HG03354 (cell line): ENCODE data around the gene SLC5A2.
"Not testable (repeated sequence)": the region's sequence is repeated elsewhere in the genome, so short reads cannot be mapped to it uniquely, and the experiment has no call there.

Source experiments
- ATAC-seq: cut with Tn5 transposase; IDR thresholded peaks from one replicate; pipeline ENCODE4 v1.9.1; 2021; ENCODE audit warnings: mild to moderate bottlenecking; ENCODE audit not compliant: unreplicated experiment, poor library complexity, severe bottlenecking

Gene SLC5A2

DNA sequence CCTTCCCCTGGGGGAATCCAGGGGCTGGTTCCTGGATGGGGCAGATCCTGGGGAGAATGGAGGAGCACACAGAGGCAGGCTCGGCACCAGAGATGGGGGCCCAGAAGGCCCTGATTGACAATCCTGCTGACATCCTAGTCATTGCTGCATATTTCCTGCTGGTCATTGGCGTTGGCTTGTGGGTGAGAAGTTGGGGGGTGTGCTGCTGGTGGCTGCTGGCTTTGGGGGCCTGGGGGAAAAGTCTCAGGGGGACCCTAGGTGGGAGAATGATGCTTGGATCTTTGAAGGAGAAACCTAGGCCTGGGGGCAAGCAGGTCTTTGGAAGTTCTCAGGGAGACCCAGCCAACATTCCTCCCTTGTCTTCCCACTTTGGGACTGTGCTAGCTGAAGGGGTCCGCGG lies at the start of gene SLC5A2:
Gene SLC5A2 (plus strand): TSS at position 43 of the 400 bp plus-strand sequence. CDS start 14 bp downstream, at position 57.
- ATAC-seq: no peak

GRCh38 chr16:31435341-31436220 lies 47.3 kb upstream of the SLC5A2 start:
- ATAC-seq: no peak

- ATAC-seq: no peak
Observed at GRCh38 chr16:31436221-31437045, 46.5 kb upstream of the SLC5A2 start.

GRCh38 chr16:31438414-31438813 lies 44.5 kb upstream of the SLC5A2 start:
- ATAC-seq: no peak

DNA sequence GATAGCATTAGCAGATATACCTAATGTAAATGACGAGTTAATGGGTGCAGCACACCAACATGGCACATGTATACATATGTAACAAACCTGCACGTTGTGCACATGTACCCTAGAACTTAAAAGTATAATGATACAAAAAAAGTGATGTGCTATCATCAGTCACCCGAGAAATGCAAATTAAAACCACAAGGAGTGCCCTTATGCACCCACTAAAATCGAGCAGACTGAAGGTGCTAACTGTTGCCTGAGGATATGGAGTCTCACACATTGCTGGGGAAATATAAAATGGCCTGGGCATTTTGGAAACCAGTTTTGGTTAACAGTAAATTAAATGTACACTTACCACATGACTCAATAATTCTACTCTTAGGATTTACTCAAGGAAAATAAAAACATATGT lies 43.9 kb upstream of the SLC5A2 start:
- ATAC-seq: not testable (repeated sequence)

DNA sequence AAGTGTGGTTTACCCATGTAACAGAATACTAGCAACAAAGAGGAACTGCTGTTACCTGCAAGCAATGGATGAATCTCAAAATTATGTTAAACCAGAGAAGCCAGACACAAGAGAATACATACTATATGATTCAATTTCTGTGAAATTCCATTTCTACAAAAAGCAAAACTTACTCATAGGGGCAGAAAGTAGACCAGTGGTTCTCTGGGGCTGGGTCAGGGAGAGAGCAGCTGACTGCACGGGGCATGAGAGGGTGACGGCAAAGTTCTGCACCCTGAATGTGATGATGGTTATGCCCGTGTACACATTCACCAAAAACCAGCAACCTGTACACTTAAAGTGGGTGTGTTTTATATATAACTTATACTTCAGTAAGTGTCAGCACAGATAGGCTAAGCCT lies 43.4 kb upstream of the SLC5A2 start:
- no peak for ATAC-seq

DNA sequence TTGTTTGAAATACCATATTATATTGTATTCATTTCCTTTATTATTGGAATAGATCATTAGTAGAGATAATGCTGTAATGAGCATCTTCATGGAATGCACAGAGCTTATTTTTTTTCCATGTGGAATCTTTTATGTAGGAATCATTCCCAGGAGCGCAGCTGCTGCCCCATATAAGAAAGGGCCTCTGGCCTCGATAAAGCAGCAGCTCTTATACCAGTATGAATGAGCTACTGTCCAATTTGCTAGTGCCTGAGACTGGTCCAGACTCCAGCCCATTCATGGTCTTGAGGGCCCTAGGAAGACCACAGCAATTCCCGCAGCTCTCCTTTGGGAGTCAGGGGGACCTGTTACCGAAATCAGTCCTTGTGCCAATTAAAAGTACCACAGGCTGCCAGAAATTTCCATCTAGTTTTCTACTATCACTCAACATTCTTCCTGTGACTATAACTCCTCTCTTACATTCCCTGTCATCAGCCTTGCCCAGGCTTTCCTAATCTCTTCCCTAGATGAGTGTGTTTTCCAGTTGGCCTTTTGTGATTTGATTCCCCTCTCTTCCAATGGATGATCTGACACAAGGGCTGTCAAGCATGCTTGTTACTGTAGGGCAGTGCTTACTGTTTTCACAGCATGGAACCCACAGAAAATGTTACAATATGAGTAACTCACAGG lies 42.3 kb upstream of the SLC5A2 start:
- no peak for ATAC-seq

DNA sequence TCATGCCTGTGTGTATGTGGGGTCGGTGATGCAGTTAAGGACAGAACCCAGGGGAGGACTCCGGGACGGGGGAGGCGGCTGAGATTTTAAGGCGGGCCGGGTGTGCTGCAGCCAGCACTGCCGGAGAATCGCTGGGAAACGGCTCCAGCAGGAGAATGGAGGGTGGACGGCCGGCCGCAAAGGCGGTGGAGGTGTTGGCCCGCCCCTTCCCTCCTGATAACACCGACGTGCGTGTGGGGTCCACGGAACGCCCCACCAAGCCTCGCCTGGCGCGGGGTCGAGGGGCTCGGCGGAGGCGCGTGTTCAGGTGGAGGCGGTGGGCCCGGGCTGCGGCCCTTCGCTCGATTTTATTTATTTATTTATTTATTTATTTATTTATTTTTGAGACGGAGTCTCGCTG lies 41.0 kb upstream of the SLC5A2 start:
- no peak for ATAC-seq

DNA sequence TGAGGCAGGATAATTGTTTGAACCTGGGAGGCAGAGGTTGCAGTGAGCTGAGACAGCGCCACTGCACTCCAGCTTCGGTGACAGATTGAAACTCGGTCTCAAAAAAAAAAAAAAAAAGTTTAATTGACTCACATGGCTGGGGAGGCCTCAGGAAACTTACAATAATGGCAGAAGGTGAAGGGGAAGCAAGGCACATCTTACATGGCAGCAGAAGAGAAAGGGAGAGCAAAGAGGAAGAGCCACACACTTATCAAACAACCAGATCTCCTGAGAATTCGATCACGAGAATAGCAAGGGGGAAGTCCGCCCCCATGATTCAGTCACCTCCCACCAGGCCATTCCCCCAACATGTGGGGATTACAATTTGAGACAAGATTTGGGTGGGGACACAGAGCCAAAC lies 37.0 kb upstream of the SLC5A2 start:
- not testable (repeated sequence) for ATAC-seq

DNA sequence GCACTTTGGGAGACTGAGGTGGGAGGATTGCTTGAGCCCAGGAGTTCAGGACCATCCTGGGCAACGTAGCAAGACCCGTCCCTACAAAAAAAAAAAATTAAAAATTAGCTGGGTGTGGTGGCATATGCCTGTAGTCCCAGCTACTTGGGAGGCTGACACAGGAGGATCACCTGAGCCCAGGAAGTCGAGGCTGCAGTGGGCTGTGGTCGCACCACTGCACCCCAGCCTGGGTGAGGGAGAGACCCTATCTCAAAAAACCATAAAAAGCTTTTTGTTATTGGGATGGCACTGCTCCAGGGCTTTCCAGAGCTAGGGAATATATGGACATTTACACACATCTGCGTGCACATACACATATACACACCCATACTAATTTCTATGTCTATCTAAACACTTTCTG lies 31.7 kb upstream of the SLC5A2 start:
- ATAC-seq: no peak

GRCh38 chr16:31451681-31452351 lies 31.1 kb upstream of the SLC5A2 start:
- ATAC-seq: peak; percentile 52

DNA sequence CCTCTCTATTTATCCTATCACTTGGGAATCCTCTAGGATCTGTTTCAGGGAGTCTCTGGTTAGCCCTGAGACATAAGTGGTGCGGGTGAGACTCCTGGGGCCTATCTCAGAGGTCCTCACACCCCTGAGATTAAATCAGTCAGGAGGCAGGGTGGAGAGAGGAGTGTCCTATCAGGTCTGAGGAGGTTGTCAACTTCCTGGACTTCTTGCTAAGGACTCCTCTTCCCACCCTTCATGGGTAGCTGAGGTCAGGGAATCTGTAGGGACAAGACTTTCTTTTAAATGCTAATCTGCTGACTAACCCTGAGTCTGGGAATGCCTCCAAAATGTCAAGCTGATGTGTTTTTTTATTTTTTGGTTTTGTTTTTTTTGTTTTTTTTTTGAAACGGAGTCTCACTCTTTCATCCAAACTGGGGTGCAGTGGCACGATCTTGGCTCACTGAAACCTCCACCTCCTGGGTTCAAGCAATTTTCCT lies 30.3 kb upstream of the SLC5A2 start:
- ATAC-seq: no peak

DNA sequence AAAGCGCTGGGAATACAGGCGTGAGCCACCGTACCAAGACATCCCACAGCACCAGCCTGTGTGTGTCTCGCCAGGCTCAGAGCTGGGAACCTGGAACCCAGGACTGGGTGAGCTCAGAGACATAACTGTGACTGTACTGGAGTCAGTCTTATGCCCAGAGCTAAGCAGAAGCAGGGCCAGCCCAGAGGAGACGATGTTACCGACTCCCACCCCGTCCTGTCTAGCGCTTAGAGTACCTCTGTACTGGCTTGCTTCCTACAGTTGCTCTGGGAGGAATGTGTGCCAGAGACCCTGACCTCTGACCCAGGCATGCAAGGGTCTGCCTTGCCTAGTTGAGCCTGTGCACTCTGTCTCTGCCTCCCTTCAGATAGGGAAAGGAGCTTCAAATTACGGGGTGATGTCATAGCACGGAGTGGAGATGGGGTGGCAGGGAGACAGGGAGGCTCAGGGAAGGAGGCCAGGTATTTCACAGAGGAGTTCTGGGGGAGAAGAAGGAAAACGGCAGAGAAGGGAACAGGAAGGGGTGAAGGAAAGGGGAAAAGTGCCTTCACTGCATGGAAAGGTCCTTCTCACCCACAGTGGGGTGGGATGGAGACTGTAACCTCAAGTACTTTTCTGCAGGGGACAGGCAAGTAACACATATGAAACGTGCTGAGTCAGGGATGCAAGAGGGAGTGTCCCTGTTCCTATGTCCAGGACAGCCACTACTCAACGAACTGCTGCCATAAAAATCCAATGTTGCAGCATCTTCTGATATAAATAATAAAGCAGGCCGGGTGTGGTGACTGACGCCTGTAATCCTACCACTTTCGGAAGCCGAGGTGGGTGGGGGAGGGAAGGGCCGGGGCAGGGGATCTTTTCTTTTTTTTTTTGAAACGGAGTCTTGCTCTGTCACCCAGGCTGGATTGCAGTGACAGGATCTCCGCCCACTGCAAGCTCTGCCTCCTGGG lies 29.4 kb upstream of the SLC5A2 start:
- no peak for ATAC-seq

DNA sequence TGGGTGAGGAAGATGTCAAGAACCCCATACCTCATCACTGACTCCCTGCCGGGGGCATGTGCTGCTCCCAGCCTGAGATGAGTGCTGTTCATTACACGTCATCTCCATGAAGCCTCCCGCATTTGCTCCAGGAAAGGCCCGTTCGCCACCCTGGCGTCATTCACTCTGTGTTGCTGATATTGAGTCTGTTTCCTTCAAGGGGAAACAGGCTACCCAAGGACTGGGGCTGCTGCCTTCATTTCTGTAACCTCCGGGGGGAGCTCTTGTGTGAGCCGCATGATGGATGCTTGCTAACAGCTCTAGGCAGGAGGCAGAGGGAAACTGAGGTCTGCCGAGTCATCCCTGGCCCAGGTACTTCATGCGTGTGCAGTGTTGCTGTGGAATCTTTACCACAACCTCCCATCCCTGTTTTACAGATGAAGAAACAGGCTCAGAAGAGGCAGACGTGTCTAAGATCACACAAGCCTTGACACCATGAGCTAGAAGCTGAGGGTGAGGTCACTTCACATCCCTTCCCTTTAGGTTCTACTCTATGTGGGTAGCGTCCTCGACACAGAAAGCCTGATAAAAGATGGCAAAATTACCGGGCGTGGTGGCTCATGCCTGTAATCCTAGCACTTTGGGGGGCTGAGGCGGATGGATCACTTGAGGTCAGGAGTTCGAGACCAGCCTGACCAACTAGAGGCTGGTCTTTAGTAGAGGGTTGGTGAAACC lies 27.2 kb upstream of the SLC5A2 start:
- no peak for ATAC-seq

- no peak for ATAC-seq
Observed at GRCh38 chr16:31456988-31457360, 25.9 kb upstream of the SLC5A2 start.

- ATAC-seq: peak; percentile 24
Observed at GRCh38 chr16:31458073-31458843, 24.7 kb upstream of the SLC5A2 start.
